ENCODE results near the gene ANKS1B.

DNA sequence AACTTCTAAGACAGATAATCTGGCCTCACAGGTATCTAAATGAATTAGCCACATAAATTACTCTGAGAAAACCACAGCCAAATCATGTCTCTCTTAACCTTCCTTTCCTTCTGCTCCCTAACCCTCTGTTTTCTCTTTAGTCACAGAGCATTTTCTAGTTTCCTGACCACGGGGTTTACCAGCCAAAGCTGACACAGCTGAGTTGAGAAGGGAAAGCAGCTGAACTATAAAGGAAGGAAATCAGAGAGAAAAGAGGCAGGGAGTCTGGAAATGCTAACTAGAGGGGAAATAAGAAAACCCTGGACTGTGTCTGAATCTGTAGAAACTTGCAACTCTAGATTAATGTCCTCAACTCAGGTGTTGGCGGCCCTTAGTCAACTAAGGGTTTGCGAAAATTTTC is 24.4 kb downstream of the ANKS1B start:
- TF ChIP-seq, protein P1, sequence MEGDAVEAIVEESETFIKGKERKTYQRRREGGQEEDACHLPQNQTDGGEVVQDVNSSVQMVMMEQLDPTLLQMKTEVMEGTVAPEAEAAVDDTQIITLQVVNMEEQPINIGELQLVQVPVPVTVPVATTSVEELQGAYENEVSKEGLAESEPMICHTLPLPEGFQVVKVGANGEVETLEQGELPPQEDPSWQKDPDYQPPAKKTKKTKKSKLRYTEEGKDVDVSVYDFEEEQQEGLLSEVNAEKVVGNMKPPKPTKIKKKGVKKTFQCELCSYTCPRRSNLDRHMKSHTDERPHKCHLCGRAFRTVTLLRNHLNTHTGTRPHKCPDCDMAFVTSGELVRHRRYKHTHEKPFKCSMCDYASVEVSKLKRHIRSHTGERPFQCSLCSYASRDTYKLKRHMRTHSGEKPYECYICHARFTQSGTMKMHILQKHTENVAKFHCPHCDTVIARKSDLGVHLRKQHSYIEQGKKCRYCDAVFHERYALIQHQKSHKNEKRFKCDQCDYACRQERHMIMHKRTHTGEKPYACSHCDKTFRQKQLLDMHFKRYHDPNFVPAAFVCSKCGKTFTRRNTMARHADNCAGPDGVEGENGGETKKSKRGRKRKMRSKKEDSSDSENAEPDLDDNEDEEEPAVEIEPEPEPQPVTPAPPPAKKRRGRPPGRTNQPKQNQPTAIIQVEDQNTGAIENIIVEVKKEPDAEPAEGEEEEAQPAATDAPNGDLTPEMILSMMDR (IDR thresholded peaks at IDR 0.05; ENCODE audit: insufficient read depth, low read depth, low read length) = no peak
- TF ChIP-seq EZH2 (IDR thresholded peaks at IDR 0.05; ENCODE audit: insufficient read depth, low read length) = no peak
